ENCODE results near the gene COPS9. TPM values are rescaled to one million over a fixed set of nuclear protein-coding genes. Genes with fewer than 3 reads are reported as not detected.

The COPS9 gene
- total RNA-seq, 6 donors from 2014 or later: 97.2 to 141 (median 129) TPM

DNA sequence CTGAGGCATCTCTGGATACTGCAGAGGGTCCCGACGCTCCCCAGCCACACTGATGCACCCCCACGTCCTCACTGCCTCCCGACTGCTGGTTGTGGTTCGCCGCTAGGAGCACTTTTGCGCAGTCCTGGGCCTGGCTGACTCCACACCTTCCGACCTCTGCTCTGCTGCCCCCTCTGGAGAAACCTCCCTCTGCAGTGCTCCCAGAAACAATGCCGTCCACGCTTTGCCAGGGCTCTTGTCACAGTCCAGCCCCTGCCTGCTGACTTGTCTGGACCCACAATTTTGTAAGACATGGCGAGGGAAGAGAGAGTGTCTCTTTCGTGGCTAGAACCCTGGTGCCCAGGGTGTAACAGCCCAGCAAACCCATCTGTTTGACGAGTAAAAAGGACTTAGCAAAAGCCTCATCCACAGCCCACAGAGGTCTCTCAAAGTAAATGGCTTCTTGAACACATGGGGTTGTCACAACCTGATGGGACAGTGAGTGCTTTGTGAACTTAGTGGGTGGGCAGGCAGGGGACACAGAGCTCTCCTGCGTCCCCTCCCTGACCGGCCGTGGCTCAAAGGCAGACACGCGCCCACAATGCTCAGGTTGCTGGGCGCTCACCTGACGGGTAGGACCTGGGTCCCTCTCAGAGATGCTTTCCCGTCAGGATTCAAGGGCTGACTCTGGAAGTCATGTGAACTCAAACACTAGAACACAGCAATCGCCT lies 4.0 kb downstream of the COPS9 start:
- no peak for ATAC-seq (ENCODE audit: low FRiP score in 2 of 2)
- 87 to 96% methylated on average over 12 to 22 of the region's 22 CpGs for WGBS, 2 donors

DNA sequence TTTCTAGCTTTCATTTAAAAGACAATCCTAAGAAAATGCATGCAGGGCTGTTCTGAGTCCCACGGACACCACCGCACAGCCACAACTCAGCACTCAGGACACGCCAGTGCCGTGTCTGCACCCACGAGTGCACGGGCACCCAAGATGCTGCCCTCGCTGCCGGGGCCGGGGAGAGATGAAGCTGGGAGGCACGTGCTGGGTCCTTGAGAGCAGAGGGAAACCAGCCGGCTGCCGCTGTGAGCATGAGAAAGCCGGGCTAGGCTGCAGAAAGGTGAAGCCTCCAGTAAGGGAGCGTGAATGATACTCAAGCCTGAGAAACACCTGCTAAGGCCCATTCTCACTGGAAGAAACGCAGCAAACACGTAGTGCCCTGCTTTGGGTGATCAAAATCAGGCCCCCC lies 4.8 kb downstream of the COPS9 start:
- Histone ChIP-seq H3K27ac (no peak overlapping the region), H3K9me3 (no peaks in the 10 kb centered on the region), H3K27me3 (no peaks in the 10 kb centered on the region), H3K4me3 (no peak overlapping the region), H3K36me3 (peaks cover 25 to 72% (median 62%) of the 10 kb centered on the region in 4 donors), H3K4me1 (peaks cover 7 to 16% (median 10%) of the 10 kb centered on the region in 4 donors)
- no peak for TF ChIP-seq EP300 (IDR thresholded peaks at IDR 0.05)
- no peak for TF ChIP-seq POLR2A (IDR thresholded peaks at IDR 0.05)
- no peak for TF ChIP-seq POLR2AphosphoS5 (IDR thresholded peaks at IDR 0.05)
- TF ChIP-seq, protein P1, sequence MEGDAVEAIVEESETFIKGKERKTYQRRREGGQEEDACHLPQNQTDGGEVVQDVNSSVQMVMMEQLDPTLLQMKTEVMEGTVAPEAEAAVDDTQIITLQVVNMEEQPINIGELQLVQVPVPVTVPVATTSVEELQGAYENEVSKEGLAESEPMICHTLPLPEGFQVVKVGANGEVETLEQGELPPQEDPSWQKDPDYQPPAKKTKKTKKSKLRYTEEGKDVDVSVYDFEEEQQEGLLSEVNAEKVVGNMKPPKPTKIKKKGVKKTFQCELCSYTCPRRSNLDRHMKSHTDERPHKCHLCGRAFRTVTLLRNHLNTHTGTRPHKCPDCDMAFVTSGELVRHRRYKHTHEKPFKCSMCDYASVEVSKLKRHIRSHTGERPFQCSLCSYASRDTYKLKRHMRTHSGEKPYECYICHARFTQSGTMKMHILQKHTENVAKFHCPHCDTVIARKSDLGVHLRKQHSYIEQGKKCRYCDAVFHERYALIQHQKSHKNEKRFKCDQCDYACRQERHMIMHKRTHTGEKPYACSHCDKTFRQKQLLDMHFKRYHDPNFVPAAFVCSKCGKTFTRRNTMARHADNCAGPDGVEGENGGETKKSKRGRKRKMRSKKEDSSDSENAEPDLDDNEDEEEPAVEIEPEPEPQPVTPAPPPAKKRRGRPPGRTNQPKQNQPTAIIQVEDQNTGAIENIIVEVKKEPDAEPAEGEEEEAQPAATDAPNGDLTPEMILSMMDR (IDR thresholded peaks at IDR 0.05): no peak
- ATAC-seq (ENCODE audit: low FRiP score in 2 of 2): no peak
- WGBS, 2 donors: 90 to 92% methylated on average over 16 of the region's 16 CpGs
- DNase-seq: no peak

More for the DNA sequence above, 4.0 kb downstream of the COPS9 start:
- DNase-seq: peak in 1 of 2 donors; percentile 11
- no peaks in the 10 kb centered on the region for H3K9me3 ChIP-seq
- peaks cover 25 to 67% (median 59%) of the 10 kb centered on the region in 4 donors for H3K36me3 ChIP-seq
- peaks cover 11 to 24% (median 15%) of the 10 kb centered on the region in 4 donors for H3K4me1 ChIP-seq
- TF ChIP-seq POLR2AphosphoS5 (IDR thresholded peaks at IDR 0.05) (no peak), POLR2A (IDR thresholded peaks at IDR 0.05) (no peak), EP300 (IDR thresholded peaks at IDR 0.05) (no peak)
- TF ChIP-seq, protein P1 (IDR thresholded peaks at IDR 0.05): no peak
- H3K4me3 ChIP-seq: no peak overlapping the region
- no peaks in the 10 kb centered on the region for H3K27me3 ChIP-seq
- no peak overlapping the region for H3K27ac ChIP-seq

DNA sequence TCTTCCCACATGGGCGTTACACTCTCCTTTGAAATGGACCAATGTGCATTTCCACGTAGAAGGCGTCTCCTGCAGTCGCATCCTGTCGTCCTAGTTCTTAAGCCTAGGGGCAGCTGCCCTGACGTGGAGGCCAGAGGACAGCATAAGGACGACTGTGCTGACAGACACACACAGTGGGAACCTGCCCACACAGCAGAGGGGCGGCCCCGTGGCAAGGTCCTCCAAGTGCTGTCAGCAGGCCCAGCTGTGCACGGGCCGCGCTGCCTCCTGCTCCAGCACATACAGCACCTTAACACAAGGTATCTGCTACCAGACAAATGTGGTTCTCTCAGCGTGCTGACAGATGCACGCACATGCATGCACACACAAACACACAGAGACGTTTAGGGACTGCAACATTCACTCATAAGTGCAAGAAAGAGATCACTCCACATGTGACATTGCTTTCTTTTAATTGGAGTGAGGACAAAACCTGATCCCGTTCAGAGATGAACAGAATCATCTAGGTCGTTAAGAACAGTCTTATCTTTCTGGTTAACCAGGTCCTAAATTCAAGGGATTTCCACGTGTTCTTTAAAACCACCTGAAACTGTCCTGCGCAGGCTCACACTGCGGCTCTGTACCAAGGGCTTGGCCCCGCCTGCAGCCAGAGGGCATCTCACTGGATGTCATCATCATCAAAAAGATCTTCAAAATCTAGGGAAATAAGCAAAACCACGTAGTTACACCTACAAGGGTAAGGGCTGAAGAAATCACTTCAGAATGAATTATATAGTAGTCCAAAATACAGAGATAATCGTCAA lies 5.5 kb downstream of the COPS9 start:
- WGBS, 2 donors: 92 to 93% methylated on average over 17 to 23 of the region's 23 CpGs
- Histone ChIP-seq H3K27ac (no peak overlapping the region), H3K36me3 (peaks cover 25 to 79% (median 62%) of the 10 kb centered on the region in 4 donors), H3K27me3 (no peaks in the 10 kb centered on the region), H3K4me1 (peaks cover 7 to 15% (median 10%) of the 10 kb centered on the region in 4 donors), H3K4me3 (no peak overlapping the region), H3K9me3 (no peaks in the 10 kb centered on the region)
- DNase-seq (peak in 1 of 2 donors; percentile 18), ATAC-seq (ENCODE audit: low FRiP score in 2 of 2) (no peak)
- TF ChIP-seq, protein P1 (IDR thresholded peaks at IDR 0.05): no peak
- TF ChIP-seq POLR2A (IDR thresholded peaks at IDR 0.05) (no peak), POLR2AphosphoS5 (IDR thresholded peaks at IDR 0.05) (no peak), EP300 (IDR thresholded peaks at IDR 0.05) (no peak)

DNA sequence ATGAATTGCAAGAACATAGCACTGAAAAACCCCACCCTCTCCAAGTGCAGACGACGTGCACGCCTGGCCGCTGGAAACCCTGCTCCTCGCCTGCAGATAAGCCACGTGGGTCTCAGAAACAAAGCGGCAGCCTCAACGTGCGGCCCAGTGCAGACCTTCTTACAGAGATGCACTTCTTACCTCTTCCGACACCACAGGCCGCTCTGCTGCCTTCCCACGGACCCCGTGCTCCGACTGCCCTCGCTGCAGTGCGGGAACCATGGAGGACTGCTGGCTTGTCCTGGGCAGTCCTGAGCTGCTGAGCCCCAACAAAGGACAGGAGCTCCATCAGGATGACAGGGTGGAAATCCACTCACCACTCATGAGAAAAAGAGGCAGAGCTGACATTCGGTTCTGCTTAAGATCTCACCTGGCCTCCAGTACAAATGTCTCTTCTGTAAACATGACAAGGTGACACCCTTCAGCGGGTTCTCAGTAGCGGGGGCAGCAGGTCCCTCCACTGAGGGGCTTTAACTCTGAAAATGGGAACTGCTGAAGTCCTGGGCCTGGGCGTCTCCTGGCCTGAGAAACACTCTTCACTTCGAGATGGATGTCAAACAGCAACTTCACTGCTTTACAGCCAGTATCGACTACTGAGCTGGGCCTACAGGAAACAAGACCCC lies 6.2 kb downstream of the COPS9 start:
- no peak for TF ChIP-seq EP300 (IDR thresholded peaks at IDR 0.05)
- no peaks in the 10 kb centered on the region for H3K27me3 ChIP-seq
- H3K9me3 ChIP-seq: no peaks in the 10 kb centered on the region
- no peak overlapping the region for H3K27ac ChIP-seq
- H3K4me3 ChIP-seq: no peak overlapping the region
- WGBS, 2 donors: 94% methylated on average over 21 to 22 of the region's 22 CpGs
- peaks cover 25 to 82% (median 62%) of the 10 kb centered on the region in 4 donors for H3K36me3 ChIP-seq
- peaks cover under 1 to 8% (median 3%) of the 10 kb centered on the region in 4 donors for H3K4me1 ChIP-seq
- DNase-seq (peak in 1 of 2 donors; percentile 12), ATAC-seq (ENCODE audit: low FRiP score in 2 of 2) (no peak)

DNA sequence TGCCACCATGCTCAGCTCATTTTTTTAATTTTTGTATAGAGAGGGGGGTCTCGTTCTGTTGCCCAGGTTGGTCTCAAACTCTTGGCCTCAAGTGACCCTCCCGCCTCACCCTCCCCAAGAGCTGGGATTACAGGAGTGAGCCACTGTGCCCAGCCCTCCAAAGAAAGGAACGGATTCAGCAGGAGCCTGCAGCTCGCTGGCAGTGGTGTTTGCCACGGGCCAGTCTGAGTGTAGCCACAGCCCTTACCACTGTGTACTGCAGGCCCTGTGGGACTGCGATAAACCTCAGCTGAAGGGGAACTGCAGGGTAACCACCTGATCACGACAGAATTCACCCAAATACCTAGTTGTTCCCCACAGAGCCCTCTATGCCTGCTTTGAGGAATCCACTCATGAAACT lies 6.8 kb downstream of the COPS9 start:
- Histone ChIP-seq H3K9me3 (no peaks in the 10 kb centered on the region), H3K27ac (no peak overlapping the region), H3K27me3 (no peaks in the 10 kb centered on the region), H3K4me1 (peaks cover 0 to 2% (median 0%) of the 10 kb centered on the region in 4 donors), H3K4me3 (no peak overlapping the region), H3K36me3 (peaks cover 25 to 82% (median 62%) of the 10 kb centered on the region in 4 donors)
- ATAC-seq (ENCODE audit: low FRiP score in 2 of 2) (no peak), DNase-seq (peak in 1 of 2 donors; percentile 10)
- TF ChIP-seq POLR2AphosphoS5 (IDR thresholded peaks at IDR 0.05): no peak
- TF ChIP-seq EP300 (IDR thresholded peaks at IDR 0.05): no peak
- no peak for TF ChIP-seq POLR2A (IDR thresholded peaks at IDR 0.05)
- TF ChIP-seq, protein P1 (IDR thresholded peaks at IDR 0.05): no peak
- WGBS, 2 donors: 89 to 95% methylated on average over 3 to 7 of the region's 7 CpGs
